Measurements from ENCODE around the gene NLGN1. TPM values are rescaled to one million over a fixed set of nuclear protein-coding genes. Genes with fewer than 3 reads are reported as not detected.

NLGN1 gene
- total RNA-seq, 4 donors from 2014 or later: 12.9 to 20.9 (median 18.0) TPM

DNA sequence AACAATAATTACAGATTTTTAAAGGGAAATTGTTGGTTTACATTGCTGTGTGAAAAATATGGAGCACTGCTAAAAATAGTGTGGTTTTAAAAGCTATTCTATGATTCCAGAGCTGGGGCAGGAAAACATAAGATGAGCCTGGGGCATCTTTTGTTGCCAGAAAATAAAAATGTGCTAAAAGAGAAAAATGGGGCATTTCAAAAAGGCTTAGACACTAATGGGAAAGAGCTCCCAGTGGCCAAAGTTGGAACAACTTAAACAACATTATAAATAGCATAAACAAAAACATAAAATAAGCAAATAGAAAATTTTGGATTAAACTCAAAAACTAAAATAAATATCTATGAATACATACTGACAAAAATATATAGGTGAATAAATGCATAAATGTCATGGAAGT lies 478.9 kb downstream of the NLGN1 start:
- TF ChIP-seq EP300 (IDR thresholded peaks at IDR 0.05) (no peak), POLR2AphosphoS5 (IDR thresholded peaks at IDR 0.05) (no peak)
- TF ChIP-seq, protein P1, sequence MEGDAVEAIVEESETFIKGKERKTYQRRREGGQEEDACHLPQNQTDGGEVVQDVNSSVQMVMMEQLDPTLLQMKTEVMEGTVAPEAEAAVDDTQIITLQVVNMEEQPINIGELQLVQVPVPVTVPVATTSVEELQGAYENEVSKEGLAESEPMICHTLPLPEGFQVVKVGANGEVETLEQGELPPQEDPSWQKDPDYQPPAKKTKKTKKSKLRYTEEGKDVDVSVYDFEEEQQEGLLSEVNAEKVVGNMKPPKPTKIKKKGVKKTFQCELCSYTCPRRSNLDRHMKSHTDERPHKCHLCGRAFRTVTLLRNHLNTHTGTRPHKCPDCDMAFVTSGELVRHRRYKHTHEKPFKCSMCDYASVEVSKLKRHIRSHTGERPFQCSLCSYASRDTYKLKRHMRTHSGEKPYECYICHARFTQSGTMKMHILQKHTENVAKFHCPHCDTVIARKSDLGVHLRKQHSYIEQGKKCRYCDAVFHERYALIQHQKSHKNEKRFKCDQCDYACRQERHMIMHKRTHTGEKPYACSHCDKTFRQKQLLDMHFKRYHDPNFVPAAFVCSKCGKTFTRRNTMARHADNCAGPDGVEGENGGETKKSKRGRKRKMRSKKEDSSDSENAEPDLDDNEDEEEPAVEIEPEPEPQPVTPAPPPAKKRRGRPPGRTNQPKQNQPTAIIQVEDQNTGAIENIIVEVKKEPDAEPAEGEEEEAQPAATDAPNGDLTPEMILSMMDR (IDR thresholded peaks at IDR 0.05): no peak
- H3K9me3 ChIP-seq: no peaks in the 10 kb centered on the region
- intact Hi-C loops (cut with DNase I): no loop called here
- H3K36me3 ChIP-seq: no peaks in the 10 kb centered on the region
- no peaks in the 10 kb centered on the region for H3K4me1 ChIP-seq
- no peak overlapping the region for H3K27ac ChIP-seq (replicated peaks in 1 of 4)
- DNase-seq (ENCODE audit: extremely low spot score): no peak
- H3K27me3 ChIP-seq: no peaks in the 10 kb centered on the region
- no peak overlapping the region for H3K4me3 ChIP-seq

DNA sequence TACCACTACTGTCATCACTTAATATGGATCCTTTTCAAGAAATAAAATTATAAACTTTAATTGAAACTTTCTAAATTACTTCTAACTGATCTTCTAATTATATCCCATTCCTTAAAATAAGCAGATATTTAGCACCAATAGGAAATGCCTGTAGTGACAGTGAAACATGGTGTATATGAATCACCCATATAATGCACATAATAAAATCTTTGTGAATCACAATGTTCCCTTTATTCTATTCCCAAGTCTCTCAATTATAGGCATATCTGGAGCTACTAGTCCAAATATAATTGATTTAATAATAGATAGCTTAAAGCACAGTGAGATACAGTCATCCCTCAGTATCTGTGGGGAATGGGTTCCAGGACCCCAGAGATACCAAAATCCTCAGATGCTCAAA lies 490.3 kb downstream of the NLGN1 start:
- intact Hi-C loops (cut with DNase I): no loop called here
- Histone ChIP-seq H3K4me1 (peaks cover 0 to 7% (median 0%) of the 10 kb centered on the region in 4 donors), H3K36me3 (no peaks in the 10 kb centered on the region), H3K27ac (replicated peaks in 1 of 4) (no peak overlapping the region), H3K27me3 (no peaks in the 10 kb centered on the region), H3K9me3 (no peaks in the 10 kb centered on the region), H3K4me3 (no peak overlapping the region)
- TF ChIP-seq, protein P1 (IDR thresholded peaks at IDR 0.05): no peak
- TF ChIP-seq POLR2AphosphoS5 (IDR thresholded peaks at IDR 0.05) (no peak), EP300 (IDR thresholded peaks at IDR 0.05) (no peak), POLR2A (IDR thresholded peaks at IDR 0.05; ENCODE audit: low read depth) (no peak)
- no peak for DNase-seq (ENCODE audit: extremely low spot score)

DNA sequence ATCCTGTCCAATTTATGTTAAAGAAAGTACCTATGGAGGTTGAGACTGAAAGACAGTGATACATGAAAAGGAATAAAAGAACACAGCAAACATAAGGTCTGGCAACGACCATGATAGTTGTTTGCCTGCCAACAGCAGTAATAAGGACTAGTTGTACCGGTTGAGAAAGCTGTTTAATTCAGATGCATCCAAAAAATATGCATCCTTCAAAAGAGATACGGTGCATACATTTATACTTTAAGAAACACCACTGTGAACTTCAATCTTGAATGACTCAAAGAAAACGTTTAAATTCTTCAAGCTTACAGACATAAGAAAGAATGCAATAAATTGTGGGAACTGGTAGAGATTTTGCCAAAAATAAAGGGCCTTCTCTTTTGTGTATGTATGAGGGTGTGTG lies 492.1 kb downstream of the NLGN1 start:
- no peak overlapping the region for H3K27ac ChIP-seq (replicated peaks in 1 of 4)
- H3K27me3 ChIP-seq: no peaks in the 10 kb centered on the region
- H3K4me1 ChIP-seq: peaks cover 0 to 7% (median 0%) of the 10 kb centered on the region in 4 donors
- H3K4me3 ChIP-seq: no peak overlapping the region
- no peak for DNase-seq (ENCODE audit: extremely low spot score)
- H3K9me3 ChIP-seq: no peaks in the 10 kb centered on the region
- TF ChIP-seq POLR2A (IDR thresholded peaks at IDR 0.05; ENCODE audit: low read depth) (no peak), EP300 (IDR thresholded peaks at IDR 0.05) (no peak)
- no peaks in the 10 kb centered on the region for H3K36me3 ChIP-seq
- 51% methylated on average over 4 of the region's 4 CpGs for WGBS
- intact Hi-C loops (cut with DNase I): no loop called here

DNA sequence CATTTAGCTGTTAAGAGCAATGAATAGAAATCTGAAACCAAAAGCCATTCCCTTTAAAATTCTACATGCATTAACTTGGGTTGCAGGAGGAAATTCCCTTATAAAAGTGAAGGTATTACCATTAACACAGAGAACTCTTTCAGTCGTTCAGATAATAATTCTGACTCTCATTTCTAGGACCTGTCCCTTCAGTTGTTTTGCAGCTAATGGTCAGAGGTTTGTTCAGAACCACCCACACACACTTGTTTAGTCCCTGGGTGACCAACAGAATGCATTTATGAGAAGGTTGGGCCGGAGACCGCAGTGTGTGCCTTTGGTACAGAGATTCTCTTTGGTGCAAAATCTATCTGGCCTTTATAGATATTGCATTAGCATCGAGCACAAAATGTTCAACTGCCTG lies 492.5 kb downstream of the NLGN1 start:
- H3K27me3 ChIP-seq: no peaks in the 10 kb centered on the region
- 91% methylated on average over 4 of the region's 4 CpGs for WGBS
- intact Hi-C loops (cut with DNase I): no loop called here
- H3K36me3 ChIP-seq: no peaks in the 10 kb centered on the region
- H3K4me3 ChIP-seq: no peak overlapping the region
- H3K9me3 ChIP-seq: no peaks in the 10 kb centered on the region
- H3K4me1 ChIP-seq: peaks cover 0 to 7% (median 0%) of the 10 kb centered on the region in 4 donors
- DNase-seq (ENCODE audit: extremely low spot score): no peak
- TF ChIP-seq POLR2AphosphoS5 (IDR thresholded peaks at IDR 0.05) (no peak), POLR2A (IDR thresholded peaks at IDR 0.05; ENCODE audit: low read depth) (no peak), EP300 (IDR thresholded peaks at IDR 0.05) (no peak)
- TF ChIP-seq, protein P1 (IDR thresholded peaks at IDR 0.05): no peak
- H3K27ac ChIP-seq (replicated peaks in 1 of 4): no peak overlapping the region

DNA sequence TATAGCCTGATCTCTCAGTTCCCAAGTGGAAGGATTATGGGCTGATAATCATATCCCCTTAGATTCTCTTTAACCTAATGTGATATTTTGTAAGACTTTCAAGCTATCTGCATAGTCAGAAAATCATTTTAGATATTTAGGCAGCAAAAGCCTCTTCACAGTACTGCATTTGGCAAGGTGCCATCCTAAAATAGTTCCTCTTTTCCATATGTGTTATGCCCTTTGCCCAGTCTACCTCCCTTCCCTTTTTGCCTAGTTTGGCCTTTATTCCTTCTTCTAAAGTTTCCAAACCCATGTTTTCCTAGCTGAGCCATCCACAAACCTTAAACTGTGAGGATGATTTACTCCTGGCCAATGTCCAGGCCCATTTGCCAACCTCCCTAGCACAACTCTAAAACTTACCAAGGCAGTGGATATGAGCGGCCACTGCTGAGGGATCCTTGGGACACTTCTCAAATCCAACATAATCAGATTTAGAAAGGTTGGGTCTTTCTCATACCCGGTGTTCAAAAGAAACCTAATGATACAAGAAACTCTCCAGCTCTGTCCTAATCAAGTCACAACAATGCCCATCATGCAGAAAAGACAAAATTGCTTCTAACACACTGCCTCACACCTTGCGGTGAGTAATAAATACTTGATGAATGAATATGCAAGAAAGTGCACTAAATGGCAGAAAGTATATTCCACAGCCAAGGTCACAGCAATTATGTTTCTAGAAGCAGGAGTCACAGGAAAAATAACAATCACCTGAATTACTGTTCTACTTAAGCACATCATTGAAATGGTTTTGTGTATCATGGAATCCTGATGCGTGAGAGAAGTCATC lies 493.9 kb downstream of the NLGN1 start:
- Histone ChIP-seq H3K4me3 (no peak overlapping the region), H3K9me3 (no peaks in the 10 kb centered on the region), H3K4me1 (peaks cover 0 to 7% (median 0%) of the 10 kb centered on the region in 4 donors), H3K36me3 (no peaks in the 10 kb centered on the region), H3K27me3 (no peaks in the 10 kb centered on the region), H3K27ac (replicated peaks in 1 of 4) (no peak overlapping the region)
- no peak for DNase-seq (ENCODE audit: extremely low spot score)
- WGBS: 97% methylated on average over 4 of the region's 4 CpGs
- TF ChIP-seq POLR2AphosphoS5 (IDR thresholded peaks at IDR 0.05) (no peak), EP300 (IDR thresholded peaks at IDR 0.05) (no peak), POLR2A (IDR thresholded peaks at IDR 0.05; ENCODE audit: low read depth) (no peak)
- intact Hi-C loops (cut with DNase I): no loop called here
